CD14-positive monocyte (primary cell): ENCODE data around the gene DGKB. TPM values are rescaled to one million over a fixed set of nuclear protein-coding genes. Genes with fewer than 3 reads are reported as not detected.

Experiments
- DNase-seq, 3 donors: peaks; one replicate each; pipeline ENCODE4 v3.0.0-alpha.2; 2011 to 2022
- H2AFZ ChIP-seq: 2 replicates; pipeline ENCODE4 v1.6.0; 2012; ENCODE audit warnings: mild to moderate bottlenecking, low read depth, low read length, inconsistent platforms; ENCODE audit not compliant: insufficient read depth, poor library complexity, severe bottlenecking
- H3K27ac ChIP-seq, 2 donors: 1 replicate in 1 of 2; 2 replicates in 1 of 2; pipeline ENCODE4 v1.5.1; 2012 to 2013; ENCODE audit warnings: low read length in 2 of 2, control low read depth in 1 of 2, inconsistent platforms in 1 of 2, low read depth in 1 of 2, mild to moderate bottlenecking in 1 of 2
- H3K27me3 ChIP-seq, 2 donors: one replicate each; pipeline versions ENCODE4 v1.6.0 to v1.6.1; 2011 to 2013; ENCODE audit warnings: low read length in 2 of 2; ENCODE audit not compliant: control insufficient read depth in 2 of 2, insufficient read depth in 2 of 2
- H3K36me3 ChIP-seq, 2 donors: replicated peaks in 1 of 2; 1 replicate in 1 of 2; 2 replicates in 1 of 2; pipeline versions ENCODE4 v1.5.1 to v1.6.1; 2012 to 2013; ENCODE audit warnings: low read length in 2 of 2, control low read depth in 1 of 2, inconsistent platforms in 1 of 2, mild to moderate bottlenecking in 1 of 2; ENCODE audit not compliant: insufficient read depth in 2 of 2, control insufficient read depth in 1 of 2
- H3K4me1 ChIP-seq, 2 donors: 1 replicate in 1 of 2; 2 replicates in 1 of 2; pipeline versions ENCODE4 v1.5.1 to v1.6.1; 2012 to 2013; ENCODE audit warnings: low read length in 2 of 2, control low read depth in 1 of 2, inconsistent platforms in 1 of 2, mild to moderate bottlenecking in 1 of 2, moderate library complexity in 1 of 2; ENCODE audit not compliant: insufficient read depth in 2 of 2, control insufficient read depth in 1 of 2
- H3K4me2 ChIP-seq: replicated peaks from 2 replicates; pipeline ENCODE3; 2012; ENCODE audit warnings: low read length, moderate library complexity, mild to moderate bottlenecking; ENCODE audit not compliant: poor library complexity, severe bottlenecking; ENCODE audit errors: extremely low read depth
- H3K4me3 ChIP-seq, 3 experiments: fragments of 200-600 bp in 1 of 3; sonication (generic) in 1 of 3; replicated peaks in 1 of 3; 1 replicate in 2 of 3; 2 replicates in 1 of 3; pipeline ENCODE4 v1.5.1; 2011 to 2013; ENCODE audit warnings: low read length in 3 of 3, mild to moderate bottlenecking in 3 of 3, control low read depth in 2 of 3, low read depth in 2 of 3, inconsistent platforms in 1 of 3, moderate library complexity in 1 of 3
- H3K79me2 ChIP-seq: 2 replicates; pipeline ENCODE4 v1.6.0; 2012; ENCODE audit warnings: mild to moderate bottlenecking, control low read depth, inconsistent platforms, low read length, moderate library complexity; ENCODE audit not compliant: insufficient read depth
- H3K9ac ChIP-seq: 2 replicates; pipeline ENCODE4 v1.6.0; 2017; ENCODE audit warnings: low read length, mild to moderate bottlenecking; ENCODE audit not compliant: insufficient read depth, poor library complexity, severe bottlenecking
- H3K9me3 ChIP-seq, 2 donors: replicated peaks in 1 of 2; 1 replicate in 1 of 2; 2 replicates in 1 of 2; pipeline versions ENCODE4 v1.5.1 to v1.6.1; 2012 to 2013; ENCODE audit warnings: low read length in 2 of 2, control low read depth in 1 of 2; ENCODE audit not compliant: control insufficient read depth in 1 of 2, insufficient read depth in 1 of 2
- H4K20me1 ChIP-seq: 2 replicates; pipeline ENCODE4 v1.6.0; 2012; ENCODE audit warnings: mild to moderate bottlenecking, low read length, control low read depth, moderate library complexity; ENCODE audit not compliant: insufficient read depth
- H3K27ac Mint-ChIP-seq, 7 donors: one replicate each; pipeline ENCODE4 v1.8.0; 2020; ENCODE audit warnings: mild to moderate bottlenecking in 7 of 7, mixed read lengths in 7 of 7, moderate library complexity in 6 of 7, inconsistent platforms in 2 of 7
- H3K27me3 Mint-ChIP-seq, 3 donors: one replicate each; pipeline ENCODE4 v1.8.0; 2021 to 2022; ENCODE audit warnings: low read depth in 3 of 3, mild to moderate bottlenecking in 3 of 3, mixed read lengths in 3 of 3, moderate library complexity in 3 of 3, inconsistent platforms in 1 of 3
- H3K36me3 Mint-ChIP-seq, 2 donors: one replicate each; pipeline ENCODE4 v1.8.0; 2020; ENCODE audit warnings: mixed read lengths in 2 of 2, inconsistent platforms in 1 of 2, mild to moderate bottlenecking in 1 of 2
- H3K4me1 Mint-ChIP-seq: one replicate; pipeline ENCODE4 v1.8.0; 2020; ENCODE audit warnings: mild to moderate bottlenecking, mixed read lengths
- H3K4me3 Mint-ChIP-seq, 2 donors: one replicate each; pipeline ENCODE4 v1.8.0; 2020; ENCODE audit warnings: mild to moderate bottlenecking in 2 of 2, mixed read lengths in 2 of 2, moderate library complexity in 1 of 2
- H3K9me3 Mint-ChIP-seq, 7 donors: one replicate each; pipeline ENCODE4 v1.8.0; 2020 to 2022; ENCODE audit warnings: mixed read lengths in 7 of 7, mild to moderate bottlenecking in 6 of 7, moderate library complexity in 6 of 7, inconsistent platforms in 2 of 7
- CTCF ChIP-seq: fragments of 200-600 bp; IDR thresholded peaks from one replicate; pipeline ENCODE4 v1.8.0; 2022; ENCODE audit warnings: antibody characterized with exemption, mild to moderate bottlenecking
- WGBS: methylation state at CpG from one replicate; pipeline ENCODE4 v1.1.5; 2013; ENCODE audit warnings: missing lambda C conversion rate; ENCODE audit not compliant: insufficient coverage; 5-methylcytosine and 5-hydroxymethylcytosine counted together
- intact Hi-C, 2 donors: fragments of 100-400 bp; cut with micrococcal nuclease; formaldehyde crosslinking; loops; one replicate each; pipeline versions ENCODE4 v1.15.0 to v1.15.1; 2023
- polyA plus RNA-seq, 3 donors: library from polyadenylated mRNA; depleted of rRNA in 1 of 3; unstranded in 2 of 3; stranded (reverse) in 1 of 3; fragments of 300-500 nt in 2 of 3; fragments of >200 nt in 1 of 3; fragmentation: Illumina TruSeq in 2 of 3; gene quantifications; 1 replicate in 2 of 3; 2 replicates in 1 of 3; pipeline ENCODE4 v1.2.3, GENCODE V29; 2012 to 2021

Gene DGKB
- polyA plus RNA-seq, 3 donors, result not detected

GRCh38 chr7:14834456-14834855 is 68.1 kb downstream of the DGKB start:
- Histone ChIP-seq H3K27me3 (no peaks in the 10 kb centered on the region), H3K4me3 (no peak overlapping the region), H3K9ac (no peak overlapping the region), H3K36me3 (no peaks in the 10 kb centered on the region), H3K4me2 (no peak overlapping the region), H3K9me3 (no peaks in the 10 kb centered on the region), H3K27ac (no peak overlapping the region), H4K20me1 (no peaks in the 10 kb centered on the region), H3K79me2 (no peaks in the 10 kb centered on the region), H3K4me1 (no peaks in the 10 kb centered on the region), H2AFZ (no peak overlapping the region)
- H3K27ac Mint-ChIP-seq, result no peak overlapping the region
- intact Hi-C loops, result no loop called here
- H3K27me3 Mint-ChIP-seq, result no peaks in the 10 kb centered on the region
- no CpG with 5 or more reads among the region's 3 CpGs for WGBS
- no peaks in the 10 kb centered on the region for H3K36me3 Mint-ChIP-seq
- no peak overlapping the region for H3K4me3 Mint-ChIP-seq
- no peak for TF ChIP-seq CTCF
- DNase-seq, result no peak
- no peaks in the 10 kb centered on the region for H3K4me1 Mint-ChIP-seq
- peaks cover 0 to 3% (median 0%) of the 10 kb centered on the region in 7 donors for H3K9me3 Mint-ChIP-seq

- Histone ChIP-seq H3K9ac (no peak overlapping the region), H3K4me1 (no peaks in the 10 kb centered on the region), H3K27ac (no peak overlapping the region), H3K27me3 (no peaks in the 10 kb centered on the region), H3K36me3 (no peaks in the 10 kb centered on the region), H3K4me2 (no peak overlapping the region), H3K4me3 (no peak overlapping the region), H3K79me2 (no peaks in the 10 kb centered on the region), H2AFZ (no peak overlapping the region), H3K9me3 (no peaks in the 10 kb centered on the region), H4K20me1 (no peaks in the 10 kb centered on the region)
- Mint-ChIP-seq H3K27ac (no peak overlapping the region), H3K9me3 (peaks cover 0 to 3% (median 0%) of the 10 kb centered on the region in 7 donors), H3K36me3 (no peaks in the 10 kb centered on the region), H3K4me3 (no peak overlapping the region), H3K27me3 (no peaks in the 10 kb centered on the region), H3K4me1 (no peaks in the 10 kb centered on the region)
- no peak for TF ChIP-seq CTCF
- DNase-seq, result no peak
- 92% methylated on average over 2 of the region's 3 CpGs for WGBS
- intact Hi-C loops, result no loop called here
Observed at GRCh38 chr7:14833707-14834106, 68.8 kb downstream of the DGKB start.
